Measurements from ENCODE around the gene KCND1.

DNA sequence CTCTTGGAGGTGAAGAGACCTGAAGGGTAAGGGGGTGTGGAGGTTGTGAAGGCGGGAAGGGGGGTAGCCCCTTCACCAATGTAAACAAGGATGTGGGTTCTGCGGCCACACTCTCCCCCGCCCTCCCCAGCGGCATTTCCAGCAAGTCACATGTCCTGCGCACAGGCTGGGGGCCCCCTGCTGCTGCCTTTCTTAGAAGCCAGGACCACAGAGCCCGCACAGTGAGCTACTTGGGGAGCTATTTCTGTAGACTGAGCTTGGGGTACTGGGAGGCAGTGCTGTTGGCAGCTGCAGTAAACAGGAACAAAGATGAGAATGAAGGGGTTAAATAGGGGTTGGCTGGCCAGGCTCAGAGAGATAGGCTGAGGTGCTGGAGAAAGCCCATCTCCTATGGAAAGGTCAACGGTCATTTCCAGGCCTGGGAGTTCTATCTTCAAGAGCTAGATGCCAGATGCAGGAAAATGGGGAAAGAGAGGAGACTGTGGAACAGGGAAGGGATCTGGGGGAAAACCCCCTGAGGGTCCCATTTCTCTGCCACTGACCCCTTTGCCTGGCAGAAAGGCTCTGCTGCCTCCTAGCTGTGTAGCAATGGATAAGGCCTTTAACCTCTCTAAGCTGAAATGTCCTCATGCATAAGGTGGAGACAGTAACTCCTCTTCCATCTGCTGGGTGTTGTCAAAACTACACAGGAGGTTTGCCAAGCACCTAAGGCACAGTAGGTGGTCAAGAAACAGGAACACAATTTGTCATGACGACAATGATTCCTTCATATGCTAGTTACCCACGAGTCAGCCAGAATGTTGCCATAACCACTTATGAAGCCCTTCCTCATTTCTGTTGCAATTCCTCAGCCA, 34.4 kb downstream of the KCND1 start:
- TF ChIP-seq, protein P1, sequence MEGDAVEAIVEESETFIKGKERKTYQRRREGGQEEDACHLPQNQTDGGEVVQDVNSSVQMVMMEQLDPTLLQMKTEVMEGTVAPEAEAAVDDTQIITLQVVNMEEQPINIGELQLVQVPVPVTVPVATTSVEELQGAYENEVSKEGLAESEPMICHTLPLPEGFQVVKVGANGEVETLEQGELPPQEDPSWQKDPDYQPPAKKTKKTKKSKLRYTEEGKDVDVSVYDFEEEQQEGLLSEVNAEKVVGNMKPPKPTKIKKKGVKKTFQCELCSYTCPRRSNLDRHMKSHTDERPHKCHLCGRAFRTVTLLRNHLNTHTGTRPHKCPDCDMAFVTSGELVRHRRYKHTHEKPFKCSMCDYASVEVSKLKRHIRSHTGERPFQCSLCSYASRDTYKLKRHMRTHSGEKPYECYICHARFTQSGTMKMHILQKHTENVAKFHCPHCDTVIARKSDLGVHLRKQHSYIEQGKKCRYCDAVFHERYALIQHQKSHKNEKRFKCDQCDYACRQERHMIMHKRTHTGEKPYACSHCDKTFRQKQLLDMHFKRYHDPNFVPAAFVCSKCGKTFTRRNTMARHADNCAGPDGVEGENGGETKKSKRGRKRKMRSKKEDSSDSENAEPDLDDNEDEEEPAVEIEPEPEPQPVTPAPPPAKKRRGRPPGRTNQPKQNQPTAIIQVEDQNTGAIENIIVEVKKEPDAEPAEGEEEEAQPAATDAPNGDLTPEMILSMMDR (conservative IDR thresholded peaks at IDR 0.05; ENCODE audit: low read depth, low read length) = no peak
- TF ChIP-seq POLR2A (IDR thresholded peaks at IDR 0.05; ENCODE audit: low read depth, low read length) = no peak
- TF ChIP-seq CEBPB (IDR thresholded peaks at IDR 0.05; ENCODE audit: low read depth, low read length) = no peak
- TF ChIP-seq FOS (IDR thresholded peaks at IDR 0.05; ENCODE audit: low read depth, low read length) = no peak
- TF ChIP-seq RCOR1 (IDR thresholded peaks at IDR 0.05; ENCODE audit: insufficient replicate concordance, low read length) = no peak
- TF ChIP-seq SMC3 (IDR thresholded peaks at IDR 0.05; ENCODE audit: low read depth, low read length) = no peak

Measured in IMR-90 (cell line).